HEK293T (cell line): ENCODE data around the gene ZSWIM5.
"Not testable (repeated sequence)": the region's sequence is repeated elsewhere in the genome, so short reads cannot be mapped to it uniquely, and the experiment has no call there.

Source experiments
- BHLHE40 ChIP-seq: fragments of 450-650 bp; IDR thresholded peaks from 2 replicates; pipeline ENCODE4 v1.6.1; 2016; ENCODE audit warnings: mild to moderate bottlenecking, moderate library complexity, borderline replicate concordance
- CTBP1 ChIP-seq: fragments of 450-650 bp; IDR thresholded peaks from 2 replicates; pipeline ENCODE4 v1.6.1; 2016; ENCODE audit warnings: borderline replicate concordance
- ELF4 ChIP-seq: fragments of 450-650 bp; IDR thresholded peaks from 2 replicates; pipeline ENCODE4 v1.6.1; 2017; ENCODE audit warnings: antibody characterized with exemption
- FOXK2 ChIP-seq: fragments of 450-650 bp; IDR thresholded peaks from 2 replicates; pipeline ENCODE4 v1.6.1; 2016; ENCODE audit warnings: mild to moderate bottlenecking
- FOXM1 ChIP-seq: fragments of 450-650 bp; IDR thresholded peaks from 2 replicates; pipeline ENCODE4 v1.6.1; 2017; ENCODE audit warnings: mild to moderate bottlenecking, borderline replicate concordance
- L3MBTL2 ChIP-seq: fragments of 450-650 bp; conservative IDR thresholded peaks from 2 replicates; pipeline ENCODE4 v1.6.1; 2016; ENCODE audit warnings: mild to moderate bottlenecking
- SP1 ChIP-seq: fragments of 450-650 bp; IDR thresholded peaks from 2 replicates; pipeline ENCODE4 v1.6.1; 2017
- ZNF384 ChIP-seq: fragments of 450-650 bp; IDR thresholded peaks from 2 replicates; pipeline ENCODE4 v1.6.1; 2016

GRCh38 chr1:44977372-44977771, 229.0 kb downstream of the ZSWIM5 start:
- not testable (repeated sequence) for TF ChIP-seq SP1, FOXM1, FOXK2, L3MBTL2, BHLHE40, ELF4, CTBP1, ZNF384
